OCI-LY3 (cell line): ENCODE data around the gene AKNA.
A peak's percentile ranks its signal among the peaks of the same experiment; 100 is the strongest.

ENCODE experiments used
- H2AFZ ChIP-seq: fragments of 200-600, 300-600 bp; shearing (Covaris generic); 2 replicates; pipeline ENCODE4 v1.6.0; 2014; ENCODE audit warnings: antibody characterized with exemption, low read depth, low read length
- H3K27ac ChIP-seq: fragments of 200-600, 300-600 bp; sonication (generic); 2 replicates; pipeline ENCODE4 v1.5.1; 2014; ENCODE audit warnings: mild to moderate bottlenecking, low read length, moderate library complexity, mixed read lengths
- H3K27me3 ChIP-seq: fragments of 200-600, 300-600 bp; sonication (generic); 2 replicates; pipeline ENCODE4 v1.6.1; 2014; ENCODE audit warnings: low read depth, low read length, mixed read lengths
- H3K36me3 ChIP-seq: fragments of 200-600, 300-600 bp; sonication (generic); replicated peaks from 2 replicates; pipeline ENCODE3; 2014; ENCODE audit warnings: low read depth, low read length, mixed read lengths
- H3K4me1 ChIP-seq: fragments of 300-600, 200-600 bp; sonication (generic); 2 replicates; pipeline ENCODE4 v1.6.1; 2014; ENCODE audit warnings: low read length, mixed read lengths
- H3K4me2 ChIP-seq: fragments of 200-600, 300-600 bp; sonication (generic); 2 replicates; pipeline ENCODE4 v1.6.1; 2014; ENCODE audit warnings: low read length, mixed read lengths
- H3K4me3 ChIP-seq: fragments of 300-600, 200-600 bp; sonication (generic); 2 replicates; pipeline ENCODE4 v1.5.1; 2014; ENCODE audit warnings: antibody characterized with exemption, mild to moderate bottlenecking, low read length, moderate library complexity
- H3K79me2 ChIP-seq: fragments of 300-600, 200-600 bp; shearing (Covaris generic); 2 replicates; pipeline ENCODE4 v1.6.1; 2014; ENCODE audit warnings: mild to moderate bottlenecking, low read length, mixed read lengths
- H3K9ac ChIP-seq: fragments of 300-600, 200-600 bp; shearing (Covaris generic); 2 replicates; pipeline ENCODE4 v1.6.0; 2014; ENCODE audit warnings: mild to moderate bottlenecking, low read length, moderate library complexity
- H3K9me3 ChIP-seq: fragments of 200-600, 300-600 bp; shearing (Covaris generic); 2 replicates; pipeline ENCODE4 v1.6.1; 2014; ENCODE audit warnings: low read length, mixed read lengths; ENCODE audit not compliant: insufficient read depth
- H4K20me1 ChIP-seq: fragments of 200-600, 300-600 bp; sonication (generic); 2 replicates; pipeline ENCODE4 v1.6.1; 2016; ENCODE audit warnings: low read length, mixed read lengths; ENCODE audit not compliant: insufficient read depth
- CTCF ChIP-seq: fragments of 200-600, 300-600 bp; sonication (generic); IDR thresholded peaks from 2 replicates; pipeline ENCODE4 v1.5.1; 2014; ENCODE audit warnings: antibody characterized with exemption, low read length, low read depth
- EZH2phosphoT487 ChIP-seq: fragments of 200-600 bp; shearing (Covaris generic); IDR thresholded peaks from 2 replicates; pipeline ENCODE4 v1.6.1; 2018; ENCODE audit warnings: antibody characterized with exemption, mixed run types, low read depth

Gene AKNA

GRCh38 chr9:114367772-114368569 is 19.8 kb downstream of the AKNA start:
- Histone ChIP-seq H3K9me3 (no peaks in the 10 kb centered on the region), H2AFZ (no peak overlapping the region), H3K4me2 (peak overlapping the region; percentile 77), H3K27ac (peak overlapping the region; percentile 97), H3K36me3 (peaks cover 84% of the 10 kb centered on the region), H3K9ac (peak overlapping the region; percentile 69), H3K4me3 (peak overlapping the region; percentile 48; the same call in 1 of the 2 replicates), H4K20me1 (no peaks in the 10 kb centered on the region), H3K27me3 (no peaks in the 10 kb centered on the region), H3K79me2 (peaks cover 81% of the 10 kb centered on the region), H3K4me1 (peaks cover 84% of the 10 kb centered on the region)
- TF ChIP-seq EZH2phosphoT487 = no peak
- no peak for TF ChIP-seq CTCF

- H3K27ac ChIP-seq = peak overlapping the region; percentile 97
- peak overlapping the region; percentile 69 for H3K9ac ChIP-seq
- TF ChIP-seq EZH2phosphoT487 = no peak
- TF ChIP-seq CTCF = no peak
- peak overlapping the region; percentile 48 for H3K4me3 ChIP-seq
- H3K9me3 ChIP-seq = no peaks in the 10 kb centered on the region
- H4K20me1 ChIP-seq = no peaks in the 10 kb centered on the region
- peaks cover 78% of the 10 kb centered on the region for H3K4me1 ChIP-seq
- no peak overlapping the region for H2AFZ ChIP-seq
- no peaks in the 10 kb centered on the region for H3K27me3 ChIP-seq
- peak overlapping the region; percentile 77 for H3K4me2 ChIP-seq
- H3K79me2 ChIP-seq = peaks cover 82% of the 10 kb centered on the region
- peaks cover 87% of the 10 kb centered on the region for H3K36me3 ChIP-seq
Measured at GRCh38 chr9:114367366-114367765, 20.4 kb downstream of the AKNA start.

GRCh38 chr9:114366334-114367128 is 21.3 kb downstream of the AKNA start:
- Histone ChIP-seq H3K79me2 (peaks cover 75% of the 10 kb centered on the region), H4K20me1 (no peaks in the 10 kb centered on the region), H3K27me3 (no peaks in the 10 kb centered on the region), H3K27ac (peak overlapping the region; percentile 97), H3K9ac (peak overlapping the region; percentile 69), H3K36me3 (peaks cover 87% of the 10 kb centered on the region), H2AFZ (no peak overlapping the region), H3K4me2 (peak overlapping the region; percentile 77), H3K4me1 (peaks cover 70% of the 10 kb centered on the region), H3K9me3 (no peaks in the 10 kb centered on the region), H3K4me3 (peak overlapping the region; percentile 48)
- no peak for TF ChIP-seq EZH2phosphoT487
- no peak for TF ChIP-seq CTCF

GRCh38 chr9:114365194-114365593 is 22.6 kb downstream of the AKNA start:
- Histone ChIP-seq H3K4me1 (peaks cover 57% of the 10 kb centered on the region), H3K27ac (peak overlapping the region; percentile 57), H3K36me3 (peaks cover 93% of the 10 kb centered on the region)

More at GRCh38 chr9:114365194-114365593, 22.6 kb downstream of the AKNA start:
- Histone ChIP-seq H3K4me2 (no peak overlapping the region), H3K9me3 (no peaks in the 10 kb centered on the region), H2AFZ (no peak overlapping the region), H3K4me3 (no peak overlapping the region), H4K20me1 (no peaks in the 10 kb centered on the region), H3K27me3 (no peaks in the 10 kb centered on the region), H3K79me2 (peaks cover 71% of the 10 kb centered on the region), H3K9ac (no peak overlapping the region)
- no peak for TF ChIP-seq CTCF
- no peak for TF ChIP-seq EZH2phosphoT487
